ENCODE data around the gene CDKL1.

GRCh38 chr14:50303744-50304471, 92.8 kb downstream of the CDKL1 start:
- TF ChIP-seq EZH2 (IDR thresholded peaks at IDR 0.05; ENCODE audit: low read length, missing control alignments) (no peak), CTCF (conservative IDR thresholded peaks at IDR 0.05 in 1 of 2, IDR thresholded peaks at IDR 0.05 in 1 of 2; ENCODE audit: low read depth in 1 of 2, low read length in 2 of 2) (no peak)
